Kidney epithelial cell (primary cell): ENCODE results near the gene CCSER2. TPM values are rescaled to one million over a fixed set of nuclear protein-coding genes. Genes with fewer than 3 reads are reported as not detected.

Source experiments
- DNase-seq: peaks from one replicate; pipeline ENCODE4 v3.0.0-alpha.2; 2010; ENCODE audit warnings: low read depth
- H3K27me3 ChIP-seq: 2 replicates; pipeline ENCODE4 v1.6.0; 2011; ENCODE audit warnings: low read length; ENCODE audit not compliant: control insufficient read depth, insufficient read depth
- H3K36me3 ChIP-seq: 2 replicates; pipeline ENCODE4 v1.5.1; 2011; ENCODE audit warnings: low read length; ENCODE audit not compliant: control insufficient read depth, insufficient read depth
- H3K4me3 ChIP-seq: 2 replicates; pipeline ENCODE4 v1.5.1; 2011; ENCODE audit warnings: low read depth, mild to moderate bottlenecking, control low read depth, low read length
- total RNA-seq: library from RNA; depleted of rRNA; stranded (reverse); fragments of >200 nt; gene quantifications from 2 replicates; pipeline ENCODE4 v1.2.3, GENCODE V29; 2015
- TF ChIP-seq, protein P1 (sequence below): IDR thresholded peaks from 2 replicates; pipeline ENCODE4 v1.5.1; 2011; ENCODE audit warnings: mild to moderate bottlenecking, moderate library complexity, low read length, control low read depth, inconsistent platforms; ENCODE audit not compliant: insufficient read depth, poor library complexity, severe bottlenecking

CCSER2 gene
- total RNA-seq, 1 donor from 2014 or later = 28.0 TPM

DNA sequence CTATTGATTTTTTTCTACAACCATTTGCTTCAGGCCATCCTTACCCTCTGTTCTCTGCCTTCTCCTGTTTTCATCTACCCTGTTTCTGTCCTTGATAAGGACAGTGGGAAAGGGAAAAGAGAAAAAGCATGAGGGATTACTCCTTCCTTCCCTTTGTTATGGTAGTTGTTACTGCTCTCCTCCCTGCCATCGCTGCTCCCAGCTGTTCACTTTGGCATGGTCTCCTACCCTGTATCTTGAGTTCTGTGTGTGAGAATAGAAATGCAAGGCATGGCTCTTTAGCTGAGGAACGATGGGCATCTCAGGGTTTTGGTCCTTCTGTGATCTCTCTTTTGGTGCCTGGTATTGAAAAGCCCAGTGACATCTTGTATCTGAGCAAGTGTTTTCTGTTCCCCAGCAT lies 6.4 kb downstream of the CCSER2 start:
- TF ChIP-seq, protein P1, sequence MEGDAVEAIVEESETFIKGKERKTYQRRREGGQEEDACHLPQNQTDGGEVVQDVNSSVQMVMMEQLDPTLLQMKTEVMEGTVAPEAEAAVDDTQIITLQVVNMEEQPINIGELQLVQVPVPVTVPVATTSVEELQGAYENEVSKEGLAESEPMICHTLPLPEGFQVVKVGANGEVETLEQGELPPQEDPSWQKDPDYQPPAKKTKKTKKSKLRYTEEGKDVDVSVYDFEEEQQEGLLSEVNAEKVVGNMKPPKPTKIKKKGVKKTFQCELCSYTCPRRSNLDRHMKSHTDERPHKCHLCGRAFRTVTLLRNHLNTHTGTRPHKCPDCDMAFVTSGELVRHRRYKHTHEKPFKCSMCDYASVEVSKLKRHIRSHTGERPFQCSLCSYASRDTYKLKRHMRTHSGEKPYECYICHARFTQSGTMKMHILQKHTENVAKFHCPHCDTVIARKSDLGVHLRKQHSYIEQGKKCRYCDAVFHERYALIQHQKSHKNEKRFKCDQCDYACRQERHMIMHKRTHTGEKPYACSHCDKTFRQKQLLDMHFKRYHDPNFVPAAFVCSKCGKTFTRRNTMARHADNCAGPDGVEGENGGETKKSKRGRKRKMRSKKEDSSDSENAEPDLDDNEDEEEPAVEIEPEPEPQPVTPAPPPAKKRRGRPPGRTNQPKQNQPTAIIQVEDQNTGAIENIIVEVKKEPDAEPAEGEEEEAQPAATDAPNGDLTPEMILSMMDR = no peak
- H3K27me3 ChIP-seq = no peaks in the 10 kb centered on the region
- no peaks in the 10 kb centered on the region for H3K36me3 ChIP-seq
- DNase-seq = no peak
- H3K4me3 ChIP-seq = no peak overlapping the region

DNA sequence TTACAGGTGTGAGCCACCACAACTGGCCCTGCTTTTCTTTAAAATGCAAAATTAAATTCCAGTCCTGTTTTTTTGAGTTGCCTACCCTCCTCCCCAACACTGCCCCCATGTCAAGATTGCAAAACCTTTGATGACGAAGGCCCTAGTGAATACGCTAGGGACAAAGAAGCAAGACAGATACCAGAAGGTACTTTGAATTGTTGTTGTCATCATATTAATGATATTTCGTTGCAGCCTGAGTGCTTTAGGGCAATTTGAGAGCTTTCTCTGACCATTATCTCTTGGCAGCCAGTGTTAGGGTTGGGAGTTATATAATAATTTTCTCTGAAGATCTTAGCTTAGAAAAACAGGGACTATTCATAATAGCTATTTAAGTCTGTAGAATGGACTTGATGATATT lies 7.1 kb downstream of the CCSER2 start:
- Histone ChIP-seq H3K4me3 (no peak overlapping the region), H3K27me3 (no peaks in the 10 kb centered on the region), H3K36me3 (no peaks in the 10 kb centered on the region)
- no peak for DNase-seq
- TF ChIP-seq, protein P1 = no peak

DNA sequence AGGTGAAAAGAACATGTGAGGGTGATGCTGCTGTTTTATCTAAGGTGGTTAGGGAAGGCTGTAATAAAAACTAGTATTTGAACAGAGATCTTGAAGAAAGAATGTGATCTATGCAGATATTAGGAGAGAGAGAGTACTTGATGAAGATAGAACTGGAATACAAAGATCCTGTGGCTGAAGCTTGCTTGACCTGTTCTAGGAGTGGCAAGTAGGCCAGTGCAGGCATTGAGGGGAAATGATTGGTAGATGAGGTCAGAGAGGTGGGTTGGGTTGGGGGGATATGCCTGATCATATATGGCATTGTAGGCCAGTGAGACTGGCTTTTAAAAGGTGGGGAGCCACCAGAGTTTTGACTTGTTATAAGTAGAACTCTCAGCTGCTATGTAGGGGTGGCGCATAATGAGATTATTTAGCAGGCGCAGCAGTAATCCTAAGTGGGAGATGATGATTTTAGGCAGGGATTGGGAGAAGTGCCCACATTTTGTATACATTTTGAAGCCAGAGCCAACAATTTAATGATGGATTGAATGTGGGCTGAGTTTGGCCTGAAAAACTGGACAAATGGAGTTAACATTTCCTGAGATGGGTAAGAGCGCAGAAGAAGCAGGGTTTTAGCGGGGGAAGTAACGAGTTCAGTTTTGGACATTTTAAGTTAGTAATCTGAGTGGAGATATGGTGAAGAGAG lies 8.2 kb downstream of the CCSER2 start:
- Histone ChIP-seq H3K4me3 (no peak overlapping the region), H3K36me3 (no peaks in the 10 kb centered on the region), H3K27me3 (no peaks in the 10 kb centered on the region)
- no peak for DNase-seq
- TF ChIP-seq, protein P1 = no peak

DNA sequence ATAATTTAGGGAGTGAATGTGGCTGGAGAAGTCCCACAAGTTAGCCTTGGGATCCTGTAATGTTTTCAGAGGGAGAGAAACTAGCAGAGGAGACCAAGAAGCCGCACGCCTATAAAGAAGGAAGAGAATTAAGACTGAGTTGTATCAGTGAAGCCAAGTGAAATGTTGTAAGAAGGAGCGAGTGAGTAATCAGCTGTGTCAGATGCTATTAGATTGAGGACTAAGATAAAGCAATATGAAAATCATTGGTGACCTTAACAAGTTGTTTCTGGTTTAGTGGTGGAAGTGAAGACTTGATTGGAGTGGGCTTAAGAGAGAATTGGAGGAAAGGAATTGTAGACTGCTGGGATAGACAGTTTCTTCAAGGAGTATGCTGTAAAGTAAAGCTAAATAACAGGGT lies 8.8 kb downstream of the CCSER2 start:
- no peaks in the 10 kb centered on the region for H3K36me3 ChIP-seq
- no peaks in the 10 kb centered on the region for H3K27me3 ChIP-seq
- no peak for DNase-seq
- TF ChIP-seq, protein P1 = no peak
- H3K4me3 ChIP-seq = no peak overlapping the region

DNA sequence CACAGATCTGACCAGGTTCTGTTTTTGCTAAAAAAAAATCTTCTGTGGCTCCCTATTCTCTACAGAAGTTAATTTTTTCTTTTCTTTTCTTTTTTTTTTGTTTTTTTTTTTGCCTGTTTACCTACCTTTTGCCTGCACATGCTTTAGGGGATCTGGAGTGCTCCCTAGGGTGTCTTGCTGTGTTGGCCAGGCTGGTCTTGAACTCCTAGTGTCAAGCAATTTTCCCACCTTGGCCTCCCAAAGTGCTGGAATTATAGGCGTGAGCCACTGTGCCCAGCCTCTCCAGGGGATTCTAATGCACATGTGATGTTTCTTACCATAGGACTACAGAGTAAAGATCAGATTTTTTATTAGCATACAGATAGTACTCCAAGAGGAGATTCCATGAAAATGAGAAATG lies 10.6 kb downstream of the CCSER2 start:
- no peaks in the 10 kb centered on the region for H3K36me3 ChIP-seq
- H3K27me3 ChIP-seq = no peaks in the 10 kb centered on the region
- DNase-seq = no peak
- no peak overlapping the region for H3K4me3 ChIP-seq
- TF ChIP-seq, protein P1 = no peak

DNA sequence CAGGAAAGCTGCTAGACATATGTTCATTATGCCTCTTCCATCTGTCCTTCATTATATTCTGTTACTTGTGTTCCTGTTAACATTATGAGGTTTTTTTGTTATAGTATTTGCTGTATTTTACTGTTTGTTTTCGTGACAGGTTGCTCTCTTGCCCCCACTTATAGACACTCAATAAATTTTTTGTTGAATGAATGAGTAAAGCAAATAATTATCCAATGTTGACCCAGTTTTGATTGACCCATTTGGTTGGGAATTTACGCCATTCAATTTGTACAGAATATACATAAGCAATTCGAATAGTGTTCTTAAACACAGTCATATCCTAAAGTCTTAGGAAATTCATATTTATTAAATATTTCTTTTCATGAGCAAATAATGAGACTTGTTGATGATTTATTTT lies 11.8 kb downstream of the CCSER2 start:
- Histone ChIP-seq H3K4me3 (no peak overlapping the region), H3K36me3 (no peaks in the 10 kb centered on the region), H3K27me3 (no peaks in the 10 kb centered on the region)
- TF ChIP-seq, protein P1 = no peak
- no peak for DNase-seq
